Nephron (organoid): ENCODE measurements around the gene FILIP1L.

ENCODE experiments used
- H3K27ac Mint-ChIP-seq, 3 experiments: 2 replicates each; pipeline ENCODE4 v1.8.0; 2020; ENCODE audit warnings: mixed read lengths in 3 of 3, mild to moderate bottlenecking in 2 of 3, moderate library complexity in 1 of 3
- H3K27me3 Mint-ChIP-seq: 2 replicates; pipeline ENCODE4 v1.8.0; 2021; ENCODE audit warnings: low read depth, mild to moderate bottlenecking, moderate library complexity, mixed read lengths
- H3K36me3 Mint-ChIP-seq: 2 replicates; pipeline ENCODE4 v1.8.0; 2020; ENCODE audit warnings: low read depth, mixed read lengths
- H3K4me1 Mint-ChIP-seq: 2 replicates; pipeline ENCODE4 v1.8.0; 2020; ENCODE audit warnings: mixed read lengths
- H3K4me3 Mint-ChIP-seq, 3 experiments: 2 replicates each; pipeline ENCODE4 v1.8.0; 2020; ENCODE audit warnings: mild to moderate bottlenecking in 3 of 3, mixed read lengths in 3 of 3, moderate library complexity in 2 of 3
- H3K9me3 Mint-ChIP-seq: 2 replicates; pipeline ENCODE4 v1.8.0; 2020; ENCODE audit warnings: mixed read lengths
- TF ChIP-seq, protein P1 (sequence below), 3 experiments: fragments of 200-600 bp; sonication (generic); IDR thresholded peaks; one replicate each; pipeline ENCODE4 v1.5.0; 2021; ENCODE audit warnings: antibody characterized with exemption in 3 of 3; ENCODE audit not compliant: unreplicated experiment in 3 of 3

The FILIP1L gene

GRCh38 chr3:100030914-100031425, 83.3 kb downstream of the FILIP1L start:
- no peaks in the 10 kb centered on the region for H3K9me3 Mint-ChIP-seq
- no peak overlapping the region for H3K4me3 Mint-ChIP-seq
- H3K27me3 Mint-ChIP-seq, result no peaks in the 10 kb centered on the region
- no peaks in the 10 kb centered on the region for H3K36me3 Mint-ChIP-seq
- H3K27ac Mint-ChIP-seq, result peak overlapping the region in 2 of 3 experiments; percentile 33 to 96
- peaks cover 36% of the 10 kb centered on the region for H3K4me1 Mint-ChIP-seq
- TF ChIP-seq, protein P1, sequence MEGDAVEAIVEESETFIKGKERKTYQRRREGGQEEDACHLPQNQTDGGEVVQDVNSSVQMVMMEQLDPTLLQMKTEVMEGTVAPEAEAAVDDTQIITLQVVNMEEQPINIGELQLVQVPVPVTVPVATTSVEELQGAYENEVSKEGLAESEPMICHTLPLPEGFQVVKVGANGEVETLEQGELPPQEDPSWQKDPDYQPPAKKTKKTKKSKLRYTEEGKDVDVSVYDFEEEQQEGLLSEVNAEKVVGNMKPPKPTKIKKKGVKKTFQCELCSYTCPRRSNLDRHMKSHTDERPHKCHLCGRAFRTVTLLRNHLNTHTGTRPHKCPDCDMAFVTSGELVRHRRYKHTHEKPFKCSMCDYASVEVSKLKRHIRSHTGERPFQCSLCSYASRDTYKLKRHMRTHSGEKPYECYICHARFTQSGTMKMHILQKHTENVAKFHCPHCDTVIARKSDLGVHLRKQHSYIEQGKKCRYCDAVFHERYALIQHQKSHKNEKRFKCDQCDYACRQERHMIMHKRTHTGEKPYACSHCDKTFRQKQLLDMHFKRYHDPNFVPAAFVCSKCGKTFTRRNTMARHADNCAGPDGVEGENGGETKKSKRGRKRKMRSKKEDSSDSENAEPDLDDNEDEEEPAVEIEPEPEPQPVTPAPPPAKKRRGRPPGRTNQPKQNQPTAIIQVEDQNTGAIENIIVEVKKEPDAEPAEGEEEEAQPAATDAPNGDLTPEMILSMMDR (IDR thresholded peaks at IDR 0.05; ENCODE audit: unreplicated experiment in 3 of 3), result no peak

GRCh38 chr3:100030346-100030745, 84.0 kb downstream of the FILIP1L start:
- H3K4me1 Mint-ChIP-seq, result peaks cover 36% of the 10 kb centered on the region
- no peaks in the 10 kb centered on the region for H3K9me3 Mint-ChIP-seq
- TF ChIP-seq, protein P1 (IDR thresholded peaks at IDR 0.05; ENCODE audit: unreplicated experiment in 3 of 3), result no peak
- no peaks in the 10 kb centered on the region for H3K36me3 Mint-ChIP-seq
- H3K27me3 Mint-ChIP-seq, result no peaks in the 10 kb centered on the region
- H3K27ac Mint-ChIP-seq, result peak overlapping the region in 1 of 3 experiments; percentile 96
- no peak overlapping the region for H3K4me3 Mint-ChIP-seq

DNA sequence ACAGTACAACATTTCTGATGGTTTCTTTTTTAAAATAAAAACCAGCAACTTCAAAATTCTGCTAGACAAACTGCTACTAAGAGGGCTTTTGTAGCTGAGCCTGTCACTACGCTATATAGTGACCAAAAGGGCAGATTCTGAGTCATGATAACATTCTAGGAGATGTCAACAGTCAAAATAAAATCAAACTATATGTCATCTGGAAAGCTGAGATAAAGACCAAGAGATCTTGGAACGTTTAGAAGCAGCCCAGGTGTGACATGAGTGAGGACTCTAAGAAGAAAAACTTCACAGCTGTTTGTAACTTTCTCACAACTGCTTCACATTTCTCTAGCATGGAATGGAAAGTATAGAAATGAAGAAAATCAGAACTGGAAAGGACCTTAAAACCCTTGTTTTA, 84.6 kb downstream of the FILIP1L start:
- TF ChIP-seq, protein P1 (IDR thresholded peaks at IDR 0.05; ENCODE audit: unreplicated experiment in 3 of 3), result no peak
- peaks cover 40% of the 10 kb centered on the region for H3K4me1 Mint-ChIP-seq

GRCh38 chr3:100029052-100029451, 85.2 kb downstream of the FILIP1L start:
- Mint-ChIP-seq H3K9me3 (no peaks in the 10 kb centered on the region), H3K4me3 (no peak overlapping the region), H3K27me3 (no peaks in the 10 kb centered on the region), H3K27ac (peak overlapping the region in 2 of 3 experiments; percentile 32 to 59), H3K4me1 (peaks cover 43% of the 10 kb centered on the region), H3K36me3 (no peaks in the 10 kb centered on the region)
- TF ChIP-seq, protein P1 (IDR thresholded peaks at IDR 0.05; ENCODE audit: unreplicated experiment in 3 of 3), result no peak

More for the DNA sequence above, 84.6 kb downstream of the FILIP1L start:
- Mint-ChIP-seq H3K27ac (peak overlapping the region in 2 of 3 experiments; percentile 32 to 59), H3K4me3 (no peak overlapping the region), H3K9me3 (no peaks in the 10 kb centered on the region), H3K27me3 (no peaks in the 10 kb centered on the region), H3K36me3 (no peaks in the 10 kb centered on the region)

DNA sequence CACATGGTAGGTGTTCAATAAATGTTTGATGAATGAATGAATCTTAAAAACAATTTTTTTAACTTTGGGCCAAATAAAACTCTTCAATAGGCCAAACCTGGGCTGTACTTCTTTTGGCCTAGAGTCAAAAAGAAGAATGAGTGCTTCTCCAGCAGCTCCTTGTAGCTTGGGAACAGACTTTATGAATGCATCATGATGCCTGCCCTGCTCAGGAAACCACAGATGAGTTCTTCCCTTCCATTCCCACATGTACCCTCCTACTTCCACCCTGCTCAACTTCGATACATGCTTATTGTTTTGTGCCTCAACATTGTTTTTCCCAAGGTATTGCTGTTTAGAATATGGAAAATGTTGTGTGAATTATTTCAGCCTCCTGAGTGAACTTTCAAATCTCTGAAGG, 87.0 kb downstream of the FILIP1L start:
- H3K4me1 Mint-ChIP-seq, result peaks cover 38% of the 10 kb centered on the region
- no peaks in the 10 kb centered on the region for H3K27me3 Mint-ChIP-seq
- H3K36me3 Mint-ChIP-seq, result no peaks in the 10 kb centered on the region
- no peaks in the 10 kb centered on the region for H3K9me3 Mint-ChIP-seq
- TF ChIP-seq, protein P1 (IDR thresholded peaks at IDR 0.05; ENCODE audit: unreplicated experiment in 3 of 3), result no peak
- no peak overlapping the region for H3K27ac Mint-ChIP-seq
- no peak overlapping the region for H3K4me3 Mint-ChIP-seq
